Epithelial cell of esophagus (primary cell): ENCODE results near the gene GFOD1.
A peak's percentile ranks its signal among the peaks of the same experiment; 100 is the strongest.
"Not testable (repeated sequence)": the region's sequence is repeated elsewhere in the genome, so short reads cannot be mapped to it uniquely, and the experiment has no call there.

Experiments used
- DNase-seq: peaks from one replicate; pipeline ENCODE4 v3.0.0; 2010; ENCODE audit warnings: low read depth
- H3K4me3 ChIP-seq: 2 replicates; pipeline ENCODE4 v1.5.1; 2011; ENCODE audit warnings: mild to moderate bottlenecking, low read length, control low read depth
- CTCF ChIP-seq: IDR thresholded peaks from 2 replicates; pipeline ENCODE4 v1.5.1; 2011; ENCODE audit warnings: low read depth, mild to moderate bottlenecking, low read length, control low read depth, inconsistent platforms; ENCODE audit not compliant: insufficient read depth; ENCODE audit errors: missing control alignments

Gene GFOD1

GRCh38 chr6:13445005-13445743 lies 42.2 kb downstream of the GFOD1 start:
- no peak overlapping the region for H3K4me3 ChIP-seq
- no peak for TF ChIP-seq CTCF
- DNase-seq: peak; percentile 89

GRCh38 chr6:13444604-13445003 lies 42.8 kb downstream of the GFOD1 start:
- TF ChIP-seq CTCF: no peak
- H3K4me3 ChIP-seq: no peak overlapping the region
- DNase-seq: no peak

- DNase-seq: not testable (repeated sequence)
These were observed 43.4 kb downstream of the GFOD1 start for GRCh38 chr6:13443978-13444377.

GRCh38 chr6:13441778-13442177 lies 45.6 kb downstream of the GFOD1 start:
- no peak for DNase-seq
- H3K4me3 ChIP-seq: no peak overlapping the region
- TF ChIP-seq CTCF: no peak

More at GRCh38 chr6:13443978-13444377, 43.4 kb downstream of the GFOD1 start:
- H3K4me3 ChIP-seq: not testable (repeated sequence)

- TF ChIP-seq CTCF: no peak
- H3K4me3 ChIP-seq: no peak overlapping the region
- DNase-seq: peak; percentile 49
These were observed 47.8 kb downstream of the GFOD1 start for GRCh38 chr6:13439644-13440043.

- DNase-seq: no peak
- no peak for TF ChIP-seq CTCF
- no peak overlapping the region for H3K4me3 ChIP-seq
These were observed 49.3 kb downstream of the GFOD1 start for GRCh38 chr6:13438126-13438525.

- no peak for DNase-seq
- no peak overlapping the region for H3K4me3 ChIP-seq
- no peak for TF ChIP-seq CTCF
These were observed 50.0 kb downstream of the GFOD1 start for GRCh38 chr6:13437218-13437996.
